Fibroblast of peridontal ligament (primary cell): Measurements from ENCODE around the gene CD96.
"Not testable (repeated sequence)": the region's sequence is repeated elsewhere in the genome, so short reads cannot be mapped to it uniquely, and the experiment has no call there.

Source experiments
- DNase-seq: peaks from one replicate; pipeline ENCODE4 v3.0.0-alpha.2; 2010; ENCODE audit errors: extremely low read depth

The CD96 gene

DNA sequence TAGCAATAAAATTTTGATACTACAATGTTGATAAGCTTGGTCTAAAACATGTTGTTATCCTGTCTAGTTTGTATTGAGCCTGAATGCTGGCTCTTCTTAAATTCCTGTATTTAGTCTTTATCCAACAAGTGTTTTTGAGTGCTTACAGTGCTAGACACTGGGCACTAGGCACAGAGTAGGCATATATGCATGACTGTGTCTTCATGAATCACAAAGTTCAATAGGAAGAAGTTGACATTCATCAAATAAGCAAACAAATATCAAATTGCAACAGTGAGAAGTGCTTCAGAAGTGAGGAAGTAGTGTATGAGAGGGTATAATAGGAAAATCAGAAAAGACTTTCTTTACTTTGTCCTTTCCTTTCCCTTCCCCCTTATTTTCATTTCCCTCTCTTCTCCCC, 6.8 kb downstream of the CD96 start:
- DNase-seq: no peak

DNA sequence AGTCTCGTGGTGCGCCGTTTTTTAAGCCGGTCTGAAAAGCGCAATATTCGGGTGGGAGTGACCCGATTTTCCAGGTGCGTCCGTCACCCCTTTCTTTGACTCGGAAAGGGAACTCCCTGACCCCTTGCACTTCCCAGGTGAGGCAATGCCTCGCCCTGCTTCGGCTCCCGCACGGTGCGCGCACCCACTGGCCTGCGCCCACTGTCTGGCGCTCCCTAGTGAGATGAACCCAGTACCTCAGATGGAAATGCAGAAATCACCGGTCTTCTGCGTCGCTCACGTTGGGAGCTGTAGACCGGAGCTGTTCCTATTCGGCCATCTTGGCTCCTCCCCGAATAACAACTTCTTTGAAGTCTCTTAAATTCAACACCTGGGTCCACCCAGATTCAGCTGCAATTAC, 19.9 kb downstream of the CD96 start:
- DNase-seq: not testable (repeated sequence)

DNA sequence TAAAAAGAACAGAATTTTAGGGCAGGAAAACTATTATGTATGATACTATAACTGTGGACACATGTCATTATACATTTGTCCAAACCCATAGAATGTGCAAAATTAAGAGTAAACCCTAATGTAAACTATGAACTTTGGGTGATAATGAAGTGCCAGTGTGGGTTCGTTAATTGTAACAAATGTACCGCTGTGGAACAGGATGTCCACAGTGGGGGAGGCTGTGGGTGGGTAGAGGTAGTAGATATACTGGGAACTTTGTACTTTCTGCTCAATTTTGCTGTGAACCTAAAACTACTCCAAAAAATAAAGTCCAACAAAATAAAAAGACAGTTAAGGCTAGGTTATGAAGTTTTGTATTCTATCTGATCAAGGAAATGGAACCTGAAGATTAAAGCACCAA, 24.8 kb downstream of the CD96 start:
- no peak for DNase-seq

DNA sequence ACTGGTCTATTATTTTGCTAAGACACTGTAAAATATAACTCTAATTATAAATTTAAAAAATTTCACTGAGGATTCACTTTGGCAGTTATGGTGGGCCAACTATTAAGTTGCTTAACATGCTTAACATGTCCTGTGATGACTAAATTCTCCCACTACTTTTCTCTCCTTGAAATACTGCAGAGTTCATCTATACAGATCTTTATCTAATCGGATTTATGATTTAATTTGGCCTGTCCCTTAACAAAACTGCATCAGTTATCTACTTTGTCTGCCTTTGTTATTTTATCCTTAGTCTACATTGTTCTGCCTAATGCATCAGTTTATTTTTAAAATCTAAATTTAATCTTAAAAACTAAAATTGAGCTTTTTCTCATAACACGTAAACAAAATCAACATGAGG, 26.4 kb downstream of the CD96 start:
- DNase-seq: no peak

DNA sequence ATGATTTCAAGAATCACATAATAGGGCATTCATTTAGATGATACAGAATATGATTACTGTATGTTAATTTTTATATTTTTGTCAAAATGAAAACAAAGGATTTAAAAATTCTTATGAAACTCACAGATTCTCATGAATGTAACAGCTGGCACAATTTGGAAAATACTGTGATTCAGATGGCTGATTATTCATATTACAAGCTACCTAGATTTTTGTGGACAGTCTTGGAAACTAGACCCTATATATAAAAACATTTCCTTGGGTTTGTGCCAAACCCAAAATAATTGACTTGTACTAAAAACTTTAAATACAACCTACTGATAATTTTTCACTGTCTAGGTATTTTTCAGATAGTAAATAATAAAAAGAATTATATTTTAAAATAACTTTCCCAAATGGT, 26.9 kb downstream of the CD96 start:
- DNase-seq: no peak

DNA sequence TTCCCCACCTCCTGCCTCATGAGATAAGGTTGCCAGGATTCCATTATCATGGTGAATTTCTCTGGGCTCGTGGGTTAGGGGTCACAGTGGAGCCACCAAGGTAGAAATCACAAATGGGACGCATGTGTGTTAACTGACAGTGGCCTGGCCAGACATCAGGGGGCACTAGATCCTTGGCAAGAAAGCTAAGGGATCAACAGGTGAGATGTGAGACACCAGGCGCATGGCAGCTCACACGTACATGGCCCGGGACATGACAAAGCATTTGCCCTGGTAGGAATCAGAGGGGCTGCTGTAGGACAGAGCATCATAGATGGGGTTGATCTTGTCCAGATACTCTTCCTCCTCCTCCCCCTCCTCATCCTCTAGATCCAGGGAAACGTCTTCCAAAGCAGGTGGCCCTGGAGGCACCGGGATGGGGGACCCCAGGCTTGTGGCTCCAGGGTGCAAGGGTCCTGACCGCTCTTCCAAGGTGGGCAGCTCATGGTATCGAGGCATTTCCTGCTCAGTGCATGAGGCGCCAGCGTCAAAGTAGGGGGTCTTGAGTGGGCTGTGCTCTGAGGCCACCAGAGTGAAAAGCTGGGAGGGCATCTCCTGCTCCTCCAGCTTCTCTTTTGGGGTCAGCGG, 28.5 kb downstream of the CD96 start:
- DNase-seq: no peak

DNA sequence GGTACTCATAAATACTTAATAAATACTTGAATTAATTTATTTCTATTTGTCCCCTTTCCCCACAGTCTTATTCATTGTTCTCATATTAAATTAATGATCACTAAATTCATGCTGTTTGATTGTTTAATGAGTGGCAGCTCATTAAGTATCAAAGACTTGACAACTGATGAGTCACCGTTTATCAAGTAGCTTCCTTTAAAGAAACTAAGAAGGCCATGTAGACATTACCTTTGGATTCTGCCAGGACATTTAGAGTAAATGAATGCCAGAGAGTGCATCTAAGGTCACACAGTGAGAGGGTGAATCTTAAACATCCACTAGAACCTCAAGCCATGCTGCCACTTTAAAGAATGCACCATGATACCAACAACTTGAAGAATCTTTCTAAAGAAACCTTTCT, 29.3 kb downstream of the CD96 start:
- DNase-seq: no peak

DNA sequence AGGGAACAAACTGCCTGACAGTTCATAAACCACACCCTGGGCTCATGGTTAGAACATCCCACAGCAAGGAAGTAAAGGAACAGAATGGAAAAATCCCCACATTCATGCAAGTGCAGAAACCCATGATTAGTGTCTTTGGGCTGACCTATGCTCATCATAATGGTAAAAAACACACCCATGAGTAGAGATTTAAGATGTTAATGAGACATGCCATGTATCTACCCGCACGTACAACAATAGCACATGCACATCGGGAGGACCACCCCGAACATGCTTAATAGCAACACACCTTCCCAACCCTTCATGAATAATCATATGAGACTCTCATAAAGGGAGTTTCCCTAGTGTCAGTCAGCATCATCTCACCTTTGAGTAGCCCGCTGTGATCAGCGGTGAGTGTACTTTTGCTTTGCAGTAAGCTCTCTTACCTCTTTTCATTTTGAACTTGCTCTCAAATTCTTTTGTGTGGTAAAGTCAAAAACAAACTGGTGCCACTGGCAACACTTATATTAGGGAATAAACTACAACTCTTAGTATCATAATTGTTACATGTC, 30.0 kb downstream of the CD96 start:
- no peak for DNase-seq

DNA sequence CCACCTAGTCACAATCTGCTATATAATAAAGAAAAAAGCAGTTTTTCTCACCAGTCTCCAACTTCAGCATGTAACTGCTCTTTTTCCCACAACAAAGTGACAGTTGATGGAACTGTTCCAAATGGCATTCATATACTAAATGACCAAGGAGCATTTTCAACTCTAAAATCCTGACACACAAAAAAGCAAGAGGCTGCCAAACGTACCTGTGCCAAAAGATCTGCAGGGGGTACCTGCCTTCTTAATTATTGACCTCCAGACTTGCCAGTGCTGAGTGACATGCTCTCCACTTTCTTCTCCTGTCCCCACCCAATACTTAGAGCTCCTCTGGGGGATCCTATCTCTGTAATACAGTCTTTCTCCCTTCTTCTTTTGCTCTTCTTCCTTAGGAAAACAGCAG, 35.1 kb downstream of the CD96 start:
- no peak for DNase-seq

DNA sequence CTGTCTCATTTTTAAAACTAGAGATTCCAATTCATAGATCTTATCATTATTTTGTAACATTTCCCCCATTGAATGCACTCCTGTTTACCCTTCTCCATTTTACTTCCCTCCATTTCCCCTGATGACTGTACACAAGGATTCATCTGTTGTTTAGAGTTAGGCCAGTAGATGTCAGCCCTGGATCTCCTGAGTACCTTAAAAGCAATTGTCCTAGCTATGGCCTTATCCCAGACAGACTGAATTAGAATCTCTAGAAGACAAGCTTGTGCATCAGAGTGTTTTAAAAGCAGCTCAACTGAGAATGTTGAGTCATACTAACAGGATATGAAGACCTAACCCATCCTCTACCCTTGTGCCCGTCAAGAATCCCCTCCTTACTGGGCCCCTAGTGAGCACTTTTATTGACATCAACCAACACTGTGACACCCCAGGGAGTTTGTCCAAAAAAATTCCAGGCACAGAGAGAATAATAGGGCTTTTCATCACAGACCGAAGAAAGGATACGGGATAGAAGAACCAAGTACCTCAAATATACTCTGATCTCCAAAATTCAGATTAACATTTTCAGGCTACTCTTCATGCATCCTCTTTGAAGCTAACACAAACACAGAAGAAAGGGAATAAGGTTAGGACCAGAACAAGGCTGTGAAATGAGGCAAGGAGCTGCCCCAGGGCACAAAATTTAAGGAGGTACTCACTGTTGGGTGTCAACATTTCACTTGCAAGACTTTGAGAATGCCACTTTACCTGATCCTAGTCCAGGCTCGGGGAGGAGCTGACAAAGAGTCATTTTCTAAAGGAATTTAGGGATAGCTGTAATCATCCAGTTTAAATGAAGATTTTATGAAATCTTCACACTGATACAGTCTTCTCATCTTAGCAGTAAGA, 36.0 kb downstream of the CD96 start:
- peak; percentile 87 for DNase-seq

DNA sequence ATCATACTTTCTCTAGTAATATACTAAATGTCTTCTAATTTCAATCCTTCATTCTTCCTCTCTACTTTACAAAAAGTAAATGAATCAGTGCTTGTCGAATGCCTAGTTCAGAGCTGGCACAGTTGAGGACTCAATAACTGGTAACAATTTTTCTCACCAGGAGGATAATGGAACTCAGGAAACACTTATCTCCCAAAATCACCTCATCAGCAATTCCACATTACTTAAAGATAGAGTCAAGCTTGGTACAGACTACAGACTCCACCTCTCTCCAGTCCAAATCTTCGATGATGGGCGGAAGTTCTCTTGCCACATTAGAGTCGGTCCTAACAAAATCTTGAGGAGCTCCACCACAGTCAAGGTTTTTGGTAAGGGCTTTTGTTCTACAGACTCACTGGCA, 36.9 kb downstream of the CD96 start:
- no peak for DNase-seq

DNA sequence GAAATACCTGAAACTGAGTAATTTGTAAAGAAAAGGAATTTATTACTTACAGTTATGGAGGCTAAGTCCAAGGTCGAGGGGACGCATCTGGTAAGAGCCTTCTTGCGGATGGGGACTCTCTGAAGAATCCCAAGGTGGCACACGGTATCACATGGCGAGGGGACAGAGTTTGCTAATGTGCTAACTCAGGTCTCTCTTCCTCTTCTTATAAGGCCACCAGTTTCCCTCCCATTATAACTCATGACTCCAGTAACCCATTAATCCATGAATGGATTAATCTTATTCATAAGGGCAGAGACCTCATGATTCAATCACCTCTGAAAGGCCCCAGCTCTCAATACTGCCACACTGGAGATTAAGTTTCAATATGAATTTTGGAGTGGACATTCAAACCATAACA, 37.5 kb downstream of the CD96 start:
- no peak for DNase-seq

DNA sequence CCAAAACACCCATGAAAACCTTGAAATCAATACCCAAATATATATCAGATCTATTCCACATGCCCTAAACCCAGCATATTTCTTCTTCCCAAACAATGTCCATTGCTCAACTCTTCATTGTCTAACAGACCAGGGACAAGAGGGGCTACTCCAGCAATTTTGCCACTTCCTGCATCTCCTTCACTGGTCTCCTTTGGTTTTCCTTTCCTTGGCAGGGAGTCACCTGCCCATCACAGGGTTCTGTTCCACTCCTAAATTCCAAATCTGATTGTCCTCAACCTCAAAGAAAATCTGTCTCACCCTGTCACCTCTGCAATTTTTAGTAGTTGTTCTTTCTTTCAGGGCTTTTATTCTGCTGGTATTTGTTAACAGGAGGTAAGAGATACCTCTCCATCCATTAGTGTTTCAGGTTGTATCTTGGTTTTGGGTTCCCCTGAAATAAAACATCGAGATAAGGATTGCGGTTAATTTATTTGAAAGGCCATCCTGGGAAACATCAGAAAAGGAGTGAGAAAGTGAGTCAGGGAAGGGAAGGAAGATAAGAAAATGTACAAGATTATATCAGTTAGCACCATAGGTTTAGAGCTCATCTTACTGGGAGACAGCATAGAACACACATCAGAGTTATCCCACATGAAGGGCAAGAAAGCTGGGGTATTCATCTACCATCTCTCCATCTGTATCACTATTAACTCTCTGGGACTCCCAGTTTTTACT, 39.6 kb downstream of the CD96 start:
- no peak for DNase-seq

DNA sequence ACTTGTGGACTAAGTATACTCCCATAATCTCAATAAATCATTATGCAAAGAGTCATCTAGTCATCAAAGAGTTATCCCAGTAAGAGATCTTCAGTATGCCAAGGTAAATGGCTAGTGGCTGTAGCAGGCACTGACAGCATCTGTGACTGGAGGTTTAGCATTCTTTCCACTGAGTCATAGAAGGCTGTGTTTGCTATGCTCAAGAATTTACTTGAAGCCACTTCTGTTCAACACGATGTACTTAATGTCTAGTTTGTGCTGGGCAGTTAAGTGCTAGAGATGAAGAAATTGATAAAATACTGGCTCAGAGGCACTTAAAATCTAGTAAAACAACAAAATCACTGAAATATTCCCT, 40.1 kb downstream of the CD96 start:
- DNase-seq: peak; percentile 72

DNA sequence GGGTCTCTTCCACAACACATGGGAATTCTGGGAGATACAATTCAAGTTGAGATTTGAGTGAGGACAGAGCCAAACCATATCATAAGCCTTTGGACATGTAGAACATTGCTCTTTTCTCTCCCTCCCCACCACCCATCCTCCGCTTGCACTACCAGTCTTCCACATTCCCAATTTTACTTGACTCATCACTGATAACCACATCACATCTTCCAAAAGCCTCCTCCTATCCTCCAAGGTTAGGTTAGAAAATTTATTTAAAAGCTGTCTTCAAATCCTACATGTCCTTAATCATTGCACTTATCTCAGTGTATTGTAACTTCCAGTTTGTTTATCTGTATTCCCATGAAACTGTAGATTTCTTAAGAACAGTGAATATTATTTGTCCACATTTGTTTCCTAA, 42.7 kb downstream of the CD96 start:
- DNase-seq: no peak

DNA sequence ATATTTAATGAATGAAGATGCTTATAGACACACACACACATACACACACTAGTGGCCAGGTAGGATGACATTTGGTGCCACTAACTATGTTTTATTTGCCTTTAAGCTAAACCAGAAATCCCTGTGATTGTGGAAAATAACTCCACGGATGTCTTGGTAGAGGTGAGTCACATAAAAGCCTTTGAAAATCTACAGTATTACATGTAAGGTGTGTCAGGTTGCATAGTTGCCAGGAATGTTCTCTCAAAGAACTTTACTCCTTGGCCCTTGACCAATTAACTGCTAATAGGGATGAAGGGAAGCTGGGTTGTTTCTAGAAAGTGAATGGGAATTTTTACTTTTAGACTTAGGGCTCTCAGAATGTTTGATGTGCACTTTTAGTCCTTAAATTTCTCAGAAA, 43.2 kb downstream of the CD96 start:
- DNase-seq: no peak

DNA sequence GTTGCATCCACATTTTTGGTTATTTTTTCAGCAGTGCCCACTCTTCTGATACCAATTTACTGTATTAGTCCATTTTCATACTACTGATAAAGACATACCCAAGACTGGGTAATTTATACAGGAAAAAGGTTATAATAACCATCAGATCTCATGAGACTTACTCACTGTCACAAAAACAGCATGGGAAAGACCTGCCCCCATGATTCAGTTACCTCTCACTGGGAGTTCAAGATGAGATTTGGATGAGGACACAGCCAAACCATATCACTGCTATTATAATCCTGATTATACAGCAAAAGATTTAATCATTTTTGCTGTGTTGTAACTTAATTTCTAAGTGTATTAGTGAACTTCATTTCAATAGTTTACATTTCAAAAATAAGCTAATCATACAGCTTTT, 46.5 kb downstream of the CD96 start:
- no peak for DNase-seq

DNA sequence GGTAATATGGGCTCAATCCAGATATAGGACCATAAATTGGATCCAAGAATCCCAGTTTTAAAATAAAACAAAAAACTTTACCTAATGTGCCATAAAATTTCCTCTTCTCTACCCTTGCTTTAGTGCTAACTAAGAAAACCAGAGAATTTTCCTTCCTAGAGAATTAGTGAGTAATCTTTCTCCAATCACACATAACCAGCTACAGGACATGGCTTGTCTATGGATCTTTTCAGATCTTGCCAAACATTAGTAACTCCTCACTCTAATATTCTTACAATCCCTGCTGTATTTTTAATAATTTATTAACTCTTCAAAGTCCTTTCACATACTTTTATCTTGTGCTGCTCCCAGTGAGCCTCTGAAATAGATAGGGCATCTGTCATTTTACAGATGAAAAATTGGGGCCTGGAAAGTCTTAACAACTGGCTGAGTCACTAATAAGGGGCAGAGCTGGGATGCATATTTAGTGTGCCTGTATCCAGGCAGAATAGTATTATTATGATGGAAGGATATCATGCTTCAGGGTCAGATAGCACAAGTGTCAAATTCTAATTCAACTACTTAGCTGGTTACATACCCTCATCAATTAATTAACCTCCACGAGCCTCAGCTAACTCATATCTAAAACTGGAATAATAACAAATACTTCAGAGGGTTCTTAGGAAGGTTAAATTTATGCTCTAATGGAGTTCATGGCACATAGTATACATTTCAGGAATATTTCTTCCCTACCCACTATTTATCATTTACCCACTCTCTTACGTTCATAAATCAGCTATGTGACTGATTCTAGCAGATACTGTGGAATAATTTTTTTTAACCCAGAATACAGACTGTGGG, 47.5 kb downstream of the CD96 start:
- no peak for DNase-seq

DNA sequence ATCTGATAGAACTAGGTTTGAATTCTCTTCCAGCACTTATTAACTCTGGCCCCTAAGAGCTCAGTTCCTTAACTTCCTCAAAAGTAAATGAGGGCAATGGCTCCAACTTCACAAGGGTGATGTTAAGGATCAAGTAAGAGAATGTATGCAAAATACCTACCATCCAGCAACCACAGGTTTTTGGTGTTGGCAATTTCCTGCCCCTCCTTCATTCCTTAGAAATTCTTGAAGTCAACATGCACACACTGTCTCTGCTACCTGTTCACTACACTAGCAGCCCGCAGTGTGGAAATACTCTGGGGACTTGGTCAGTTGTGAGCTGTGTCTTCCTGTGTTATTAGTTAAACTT, 48.1 kb downstream of the CD96 start:
- no peak for DNase-seq

DNA sequence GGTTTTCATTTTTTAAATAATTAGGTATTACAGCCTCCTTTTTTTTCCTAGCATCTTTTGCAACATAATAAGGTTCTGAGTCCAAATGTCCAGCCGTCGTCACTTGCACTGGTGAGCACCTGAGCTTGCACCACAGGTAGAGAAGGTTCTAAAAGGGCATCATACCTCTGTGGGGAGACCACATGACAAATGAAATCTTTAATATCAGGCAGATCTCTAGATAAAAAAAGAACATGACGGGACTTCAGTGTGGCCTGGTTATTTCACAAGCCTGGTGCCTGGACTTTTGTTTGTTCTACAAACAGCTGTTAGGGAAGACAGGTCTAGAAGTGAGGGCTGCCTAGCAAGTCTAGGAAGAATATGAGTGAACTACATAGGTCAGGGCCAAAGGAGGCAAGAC, 49.6 kb downstream of the CD96 start:
- DNase-seq: no peak

DNA sequence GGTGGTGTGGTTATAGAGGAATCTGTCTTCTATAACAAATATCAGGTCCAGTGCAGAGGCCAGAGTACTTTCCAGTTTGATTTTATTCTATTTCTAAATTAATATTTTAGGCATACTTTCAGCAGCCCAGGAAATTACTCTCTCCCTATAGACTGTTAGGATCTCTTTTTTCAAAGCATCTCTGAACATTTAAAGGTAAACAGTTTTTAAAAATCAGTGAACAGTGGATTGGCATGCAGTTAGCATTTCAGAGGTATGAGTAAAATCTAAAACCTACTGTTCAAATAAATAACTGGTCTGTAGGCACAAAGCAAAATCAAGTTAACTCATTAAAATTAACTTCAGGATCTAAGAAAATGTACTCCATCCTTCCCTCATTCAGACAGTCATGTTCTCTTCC, 50.1 kb downstream of the CD96 start:
- peak; percentile 44 for DNase-seq

DNA sequence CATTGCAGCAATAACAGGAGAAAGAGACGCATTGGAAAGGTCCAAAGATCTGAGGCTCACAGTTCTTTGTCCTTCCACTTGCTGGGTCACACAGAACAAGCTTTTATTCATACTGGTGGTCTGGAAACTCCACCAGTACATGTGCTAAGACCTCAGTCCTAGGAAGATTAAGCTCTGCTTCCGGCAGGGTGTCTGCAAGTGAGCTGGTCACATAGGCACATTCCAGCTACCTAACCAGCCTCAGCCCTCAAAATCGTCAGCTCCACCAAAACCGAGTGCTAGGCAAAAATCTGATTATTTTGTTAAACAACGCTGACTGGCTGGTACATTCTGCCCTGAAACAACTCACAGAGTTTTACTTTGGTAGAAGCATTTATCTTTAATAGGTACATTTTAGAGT, 50.9 kb downstream of the CD96 start:
- no peak for DNase-seq
